ENCODE data around the gene STRN3. TPM values are rescaled to one million over a fixed set of nuclear protein-coding genes. Genes with fewer than 3 reads are reported as not detected.

The STRN3 gene
- total RNA-seq, 3 donors from 2014 or later: 46.0 to 61.9 (median 46.3) TPM

- no peak for TF ChIP-seq CTCF (IDR thresholded peaks at IDR 0.05)
- no peaks in the 10 kb centered on the region for H3K4me1 ChIP-seq (ENCODE audit: low read depth)
- no peak overlapping the region for H3K4me3 ChIP-seq
- ATAC-seq (no peak), DNase-seq (no peak)
- no peaks in the 10 kb centered on the region for H3K9me3 ChIP-seq
- no peaks in the 10 kb centered on the region for H3K36me3 ChIP-seq (ENCODE audit: low read depth)
- intact Hi-C loops (cut with DNase I, micrococcal nuclease): no loop called here
Measured at GRCh38 chr14:30921788-30922187, 104.4 kb downstream of the STRN3 start.

- no peaks in the 10 kb centered on the region for H3K9me3 ChIP-seq
- ATAC-seq (no peak), DNase-seq (no peak)
- TF ChIP-seq CTCF (IDR thresholded peaks at IDR 0.05): no peak
- no peak overlapping the region for H3K4me3 ChIP-seq
- H3K36me3 ChIP-seq (ENCODE audit: low read depth): no peaks in the 10 kb centered on the region
- intact Hi-C loops (cut with DNase I, micrococcal nuclease): no loop called here
- H3K4me1 ChIP-seq (ENCODE audit: low read depth): no peaks in the 10 kb centered on the region
Measured at GRCh38 chr14:30921305-30921704, 104.9 kb downstream of the STRN3 start.

- Histone ChIP-seq H3K9me3 (no peaks in the 10 kb centered on the region), H3K4me1 (ENCODE audit: low read depth) (no peaks in the 10 kb centered on the region), H3K4me3 (no peak overlapping the region), H3K36me3 (ENCODE audit: low read depth) (no peaks in the 10 kb centered on the region)
- ATAC-seq: no peak
- intact Hi-C loops (cut with DNase I, micrococcal nuclease): no loop called here
- no peak for TF ChIP-seq CTCF (IDR thresholded peaks at IDR 0.05)
- no peak for DNase-seq
Measured at GRCh38 chr14:30915596-30915995, 110.6 kb downstream of the STRN3 start.

GRCh38 chr14:30914812-30915211 is 111.4 kb downstream of the STRN3 start:
- no peak for DNase-seq
- TF ChIP-seq CTCF (IDR thresholded peaks at IDR 0.05): no peak
- no peak overlapping the region for H3K4me3 ChIP-seq
- no peaks in the 10 kb centered on the region for H3K9me3 ChIP-seq
- intact Hi-C loops (cut with DNase I, micrococcal nuclease): no loop called here
- H3K4me1 ChIP-seq (ENCODE audit: low read depth): no peaks in the 10 kb centered on the region
- ATAC-seq: no peak
- H3K36me3 ChIP-seq (ENCODE audit: low read depth): no peaks in the 10 kb centered on the region

GRCh38 chr14:30908826-30909225 is 117.4 kb downstream of the STRN3 start:
- ATAC-seq: no peak
- intact Hi-C loops (cut with DNase I, micrococcal nuclease): no loop called here
- Histone ChIP-seq H3K4me1 (ENCODE audit: low read depth) (no peaks in the 10 kb centered on the region), H3K9me3 (no peaks in the 10 kb centered on the region), H3K36me3 (ENCODE audit: low read depth) (no peaks in the 10 kb centered on the region), H3K4me3 (no peak overlapping the region)
- no peak for TF ChIP-seq CTCF (IDR thresholded peaks at IDR 0.05)
- no peak for DNase-seq

GRCh38 chr14:30907659-30908057 is 118.5 kb downstream of the STRN3 start:
- DNase-seq (no peak), ATAC-seq (no peak)
- Histone ChIP-seq H3K4me1 (ENCODE audit: low read depth) (no peaks in the 10 kb centered on the region), H3K4me3 (no peak overlapping the region), H3K9me3 (no peaks in the 10 kb centered on the region), H3K36me3 (ENCODE audit: low read depth) (no peaks in the 10 kb centered on the region)
- TF ChIP-seq CTCF (IDR thresholded peaks at IDR 0.05): no peak
- intact Hi-C loops (cut with DNase I, micrococcal nuclease): no loop called here

Data from mucosa of descending colon (tissue), 3 donors.